Ascending aorta (tissue), 2 donors: ENCODE results near the gene ATXN1. TPM values are rescaled to one million over a fixed set of nuclear protein-coding genes. Genes with fewer than 3 reads are reported as not detected.

Experiments
- DNase-seq, 2 donors: peaks; one replicate each; pipeline ENCODE4 v3.0.0-alpha.2; 2019; ENCODE audit warnings: low spot score in 2 of 2
- H3K27ac ChIP-seq, 2 donors: fragments of 200-600 bp; sonication (generic); one replicate each; pipeline ENCODE4 v1.5.1; 2016 to 2017; ENCODE audit warnings: mild to moderate bottlenecking in 1 of 2
- H3K27me3 ChIP-seq: fragments of 200-600 bp; sonication (generic); one replicate; pipeline ENCODE4 v1.5.1; 2017
- H3K36me3 ChIP-seq, 2 donors: fragments of 200-600 bp; sonication (generic); one replicate each; pipeline ENCODE4 v1.5.1; 2016
- H3K4me1 ChIP-seq, 2 donors: fragments of 200-600 bp; sonication (generic); one replicate each; pipeline ENCODE4 v1.5.1; 2016 to 2017; ENCODE audit warnings: mild to moderate bottlenecking in 1 of 2
- H3K4me3 ChIP-seq, 2 donors: fragments of 200-600 bp; sonication (generic); one replicate each; pipeline ENCODE4 v1.5.1; 2016 to 2017; ENCODE audit warnings: mild to moderate bottlenecking in 1 of 2
- H3K9me3 ChIP-seq, 2 donors: fragments of 200-600 bp; sonication (generic); one replicate each; pipeline ENCODE4 v1.5.1; 2016
- CTCF ChIP-seq, 3 experiments: fragments of 200-600 bp in 2 of 3; fragments of 450-650 bp in 1 of 3; sonication (generic) in 2 of 3; IDR thresholded peaks; one replicate each; pipeline ENCODE4 v1.5.1; 2016 to 2019; ENCODE audit warnings: antibody characterized with exemption in 3 of 3, mild to moderate bottlenecking in 1 of 3, moderate library complexity in 1 of 3
- intact Hi-C: fragments of 100-400 bp; cut with DNase I; formaldehyde crosslinking; loops from one replicate; pipeline ENCODE4 v1.15.1; 2023
- total RNA-seq: library from RNA; depleted of rRNA; stranded (reverse); fragments of >200 nt; gene quantifications from one replicate; pipeline ENCODE4 v1.1.0, GENCODE V29; 2016

The ATXN1 gene
- total RNA-seq, 1 donor from 2014 or later: 68.3 TPM

DNA sequence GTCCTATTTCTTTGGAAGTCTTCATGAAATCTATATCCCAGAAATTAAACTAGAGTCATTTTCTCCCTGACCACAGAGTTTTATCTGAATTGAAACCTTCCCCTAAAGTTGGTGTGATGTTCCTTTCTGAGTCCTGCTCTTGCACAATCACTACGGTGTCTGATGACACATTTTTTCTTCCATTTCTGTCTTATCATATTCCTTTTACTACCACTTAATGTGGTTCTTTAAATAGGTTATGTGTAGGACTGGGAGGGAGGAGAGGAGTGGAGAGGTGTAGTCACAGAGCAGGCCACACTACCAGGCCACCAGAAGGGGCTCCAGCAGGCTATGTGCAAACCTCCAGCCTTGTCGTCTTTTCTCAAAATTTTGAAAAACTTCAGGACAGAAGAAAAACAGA lies 39.7 kb upstream of the ATXN1 start:
- no peak for TF ChIP-seq CTCF (IDR thresholded peaks at IDR 0.05)
- intact Hi-C loops: no loop called here
- Histone ChIP-seq H3K36me3 (no peaks in the 10 kb centered on the region), H3K27me3 (no peaks in the 10 kb centered on the region), H3K9me3 (no peaks in the 10 kb centered on the region), H3K27ac (no peak overlapping the region), H3K4me3 (no peak overlapping the region), H3K4me1 (peaks cover 0 to 9% of the 10 kb centered on the region in 2 donors)
- no peak for DNase-seq

GRCh38 chr6:16800341-16800740 lies 39.1 kb upstream of the ATXN1 start:
- Histone ChIP-seq H3K27ac (no peak overlapping the region), H3K9me3 (no peaks in the 10 kb centered on the region), H3K4me3 (no peak overlapping the region), H3K27me3 (no peaks in the 10 kb centered on the region), H3K4me1 (peaks cover 0 to 9% of the 10 kb centered on the region in 2 donors), H3K36me3 (no peaks in the 10 kb centered on the region)
- no peak for TF ChIP-seq CTCF (IDR thresholded peaks at IDR 0.05)
- no peak for DNase-seq
- intact Hi-C loops: no loop called here

DNA sequence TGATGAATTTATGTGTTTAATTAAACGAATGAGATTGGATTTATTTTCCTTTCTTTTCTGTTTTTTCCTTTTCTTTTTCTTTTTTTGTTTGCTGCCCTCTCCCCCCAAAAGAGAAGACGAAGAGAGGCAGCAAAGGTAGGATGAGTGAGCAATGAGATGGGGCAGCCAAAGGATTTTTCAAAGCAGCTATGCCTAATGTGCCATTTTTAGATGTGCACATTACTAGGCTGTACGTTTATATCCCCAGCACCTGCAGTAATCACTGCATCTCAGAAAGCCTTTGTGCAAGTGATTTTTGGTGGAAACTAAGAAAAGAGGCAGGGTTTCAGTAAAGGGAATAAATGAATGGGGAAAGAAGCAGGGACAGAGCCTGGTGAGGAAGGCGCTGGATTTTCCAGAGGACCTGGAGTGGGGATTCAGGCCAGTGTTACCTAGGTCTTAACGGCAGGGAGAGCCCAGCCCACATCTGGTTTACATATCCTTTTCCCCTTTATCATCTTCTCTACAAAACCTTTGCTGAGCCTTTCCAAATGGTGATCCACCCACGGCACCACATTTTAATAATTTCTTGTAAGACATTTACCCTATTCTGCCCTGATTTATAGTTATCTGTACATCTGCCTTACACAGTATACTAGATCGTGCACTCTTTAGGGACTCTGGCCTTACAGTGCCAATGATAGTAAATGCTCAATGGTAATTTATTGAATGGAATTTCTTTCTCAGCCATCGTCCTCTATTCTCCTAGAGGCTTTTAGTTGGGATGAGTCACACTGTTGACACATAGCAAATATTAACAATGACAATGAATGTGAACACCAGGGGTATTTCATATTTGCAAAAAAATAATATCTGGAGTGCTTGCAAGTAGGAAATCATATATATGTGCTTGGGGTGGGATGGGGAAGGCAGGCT lies 38.3 kb upstream of the ATXN1 start:
- intact Hi-C loops: no loop called here
- no peak for DNase-seq
- Histone ChIP-seq H3K4me3 (no peak overlapping the region), H3K4me1 (peaks cover 0 to 9% of the 10 kb centered on the region in 2 donors), H3K27ac (no peak overlapping the region), H3K27me3 (no peaks in the 10 kb centered on the region), H3K36me3 (no peaks in the 10 kb centered on the region), H3K9me3 (no peaks in the 10 kb centered on the region)
- no peak for TF ChIP-seq CTCF (IDR thresholded peaks at IDR 0.05)

DNA sequence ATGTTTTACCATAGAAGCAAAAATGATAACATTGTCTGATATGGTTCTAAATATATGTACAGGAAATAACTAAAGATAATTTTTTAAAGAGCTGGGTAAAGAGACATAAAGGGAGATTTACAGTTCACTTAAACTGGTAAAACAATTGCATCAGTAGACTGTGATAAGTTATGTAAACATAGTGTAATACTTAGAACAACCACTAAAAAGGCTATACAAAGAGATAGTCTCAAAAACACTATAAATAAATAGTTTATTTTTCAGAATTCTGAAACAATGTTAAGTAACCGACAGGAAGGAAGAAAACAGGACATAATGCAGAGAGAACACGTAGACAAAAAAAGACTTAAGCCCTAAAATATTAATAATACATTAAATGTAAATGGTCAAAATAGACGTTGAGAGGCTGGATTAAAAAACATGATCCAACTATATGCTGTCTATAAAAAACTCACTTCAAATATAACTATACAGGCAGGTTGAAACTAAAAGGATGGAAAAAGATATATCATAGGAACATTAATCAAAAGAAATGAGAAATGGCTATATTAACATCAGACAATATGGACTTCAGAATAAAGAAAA lies 32.7 kb upstream of the ATXN1 start:
- no peak overlapping the region for H3K27ac ChIP-seq
- intact Hi-C loops: no loop called here
- H3K9me3 ChIP-seq: no peaks in the 10 kb centered on the region
- no peak for TF ChIP-seq CTCF (IDR thresholded peaks at IDR 0.05)
- H3K4me3 ChIP-seq: no peak overlapping the region
- H3K27me3 ChIP-seq: no peaks in the 10 kb centered on the region
- no peak for DNase-seq
- H3K4me1 ChIP-seq: no peaks in the 10 kb centered on the region
- no peaks in the 10 kb centered on the region for H3K36me3 ChIP-seq

- no peaks in the 10 kb centered on the region for H3K27me3 ChIP-seq
- intact Hi-C loops: no loop called here
- H3K4me1 ChIP-seq: no peaks in the 10 kb centered on the region
- no peak for DNase-seq
- no peaks in the 10 kb centered on the region for H3K9me3 ChIP-seq
- no peak for TF ChIP-seq CTCF (IDR thresholded peaks at IDR 0.05)
- no peak overlapping the region for H3K4me3 ChIP-seq
- no peaks in the 10 kb centered on the region for H3K36me3 ChIP-seq
- H3K27ac ChIP-seq: no peak overlapping the region
These were observed 28.2 kb upstream of the ATXN1 start for GRCh38 chr6:16789329-16790038.
